CD4-positive, alpha-beta T cell (primary cell): ENCODE data around the gene WFIKKN2. TPM values are rescaled to one million over a fixed set of nuclear protein-coding genes. Genes with fewer than 3 reads are reported as not detected.

ENCODE experiments used
- ATAC-seq: fragments of 200-7000 bp; cut with Tn5 transposase; one replicate; pipeline ENCODE4 v1.10.0; 2022; ENCODE audit warnings: mild to moderate bottlenecking; ENCODE audit not compliant: poor library complexity
- CTCF ChIA-PET: fragments of 350-600 bp; sonication (Branson Sonifier 250); formaldehyde crosslinking; loops from one replicate; lab custom pipeline; 2021; ENCODE audit warnings: antibody characterized with exemption, inconsistent platforms; lab: Charles Lee
- POLR2A ChIA-PET: fragments of 350-600 bp; sonication (Branson Sonifier 250); formaldehyde crosslinking; loops from one replicate; lab custom pipeline; 2021; ENCODE audit warnings: antibody characterized with exemption, inconsistent platforms; lab: Charles Lee
- DNase-seq, 14 experiments: peaks; one replicate each; pipeline ENCODE4 v3.0.0-alpha.2; 2013 to 2020; ENCODE audit warnings: mixed read lengths in 2 of 14
- H3K27ac ChIP-seq, 2 donors: one replicate each; pipeline versions ENCODE4 v1.5.1 to v1.7.0; 2013; ENCODE audit warnings: low read length in 2 of 2, low read depth in 1 of 2, mild to moderate bottlenecking in 1 of 2
- H3K27me3 ChIP-seq, 2 experiments: 1 replicate in 1 of 2; 2 replicates in 1 of 2; pipeline versions ENCODE4 v1.6.1 to v1.7.0; 2013; ENCODE audit warnings: low read length in 2 of 2, control low read depth in 1 of 2, mild to moderate bottlenecking in 1 of 2, moderate library complexity in 1 of 2; ENCODE audit not compliant: insufficient read depth in 2 of 2, control insufficient read depth in 1 of 2
- H3K36me3 ChIP-seq: one replicate; pipeline ENCODE4 v1.6.1; 2013; ENCODE audit warnings: low read length, control low read depth; ENCODE audit not compliant: insufficient read depth
- H3K4me1 ChIP-seq: one replicate; pipeline ENCODE4 v1.6.1; 2013; ENCODE audit warnings: low read length, control low read depth; ENCODE audit not compliant: insufficient read depth
- H3K4me3 ChIP-seq: one replicate; pipeline ENCODE4 v1.5.1; 2013; ENCODE audit warnings: mild to moderate bottlenecking, low read length, moderate library complexity
- H3K9me3 ChIP-seq, 2 experiments: 1 replicate in 1 of 2; 2 replicates in 1 of 2; pipeline versions ENCODE4 v1.6.1 to v1.7.0; 2013; ENCODE audit warnings: low read length in 2 of 2, mild to moderate bottlenecking in 2 of 2, control low read depth in 1 of 2, moderate library complexity in 1 of 2; ENCODE audit not compliant: control insufficient read depth in 1 of 2, insufficient read depth in 1 of 2
- H3K27ac Mint-ChIP-seq: one replicate; pipeline ENCODE4 v1.8.0; 2020; ENCODE audit warnings: mixed read lengths
- H3K27me3 Mint-ChIP-seq: one replicate; pipeline ENCODE4 v1.8.0; 2021; ENCODE audit warnings: mixed read lengths
- H3K36me3 Mint-ChIP-seq: one replicate; pipeline ENCODE4 v1.8.0; 2021; ENCODE audit warnings: low read depth, mixed read lengths
- H3K4me1 Mint-ChIP-seq: one replicate; pipeline ENCODE4 v1.8.0; 2021; ENCODE audit warnings: low read depth, mixed read lengths
- H3K4me3 Mint-ChIP-seq: one replicate; pipeline ENCODE4 v1.8.0; 2020; ENCODE audit warnings: mild to moderate bottlenecking, mixed read lengths
- H3K9me3 Mint-ChIP-seq: one replicate; pipeline ENCODE4 v1.8.0; 2020; ENCODE audit warnings: mixed read lengths
- intact Hi-C, 2 experiments: fragments of 100-400 bp; cut with DNase I in 1 of 2; cut with micrococcal nuclease in 1 of 2; formaldehyde crosslinking; loops; one replicate each; pipeline versions ENCODE4 v1.15.1 to v1.9.0; 2023 to 2025; cut with DNase I, micrococcal nuclease
- total RNA-seq, 174 experiments: library from RNA in 2 of 174; stranded (reverse) in 2 of 174; gene quantifications; one replicate each; pipeline ENCODE4 v1.2.3 and lab custom pipeline; 2021 to 2026
- TF ChIP-seq, protein P1 (sequence below): fragments of 200-600 bp; IDR thresholded peaks from one replicate; pipeline ENCODE4 v1.8.0; 2022; ENCODE audit warnings: antibody characterized with exemption, mild to moderate bottlenecking

WFIKKN2 gene
- total RNA-seq, 2 experiments from 2014 or later = not detected

DNA sequence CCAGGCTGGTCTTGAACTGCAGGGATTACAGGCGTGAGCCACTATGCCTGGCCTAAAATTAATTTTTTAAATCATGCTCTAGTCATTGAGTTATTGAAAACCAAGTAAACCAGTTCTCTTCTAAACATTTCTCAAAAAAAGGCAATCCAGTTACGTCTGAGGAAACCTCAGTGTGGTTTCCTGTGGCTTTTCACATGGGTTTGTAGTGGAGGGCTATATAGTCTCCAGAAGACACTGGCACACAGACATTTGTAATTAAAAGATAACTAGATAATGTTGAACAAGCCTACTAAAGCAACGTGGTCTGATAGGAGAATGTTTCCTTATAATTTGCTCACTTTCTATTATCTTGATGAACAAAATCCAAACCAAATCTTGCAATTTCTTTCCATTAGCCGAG, 36.0 kb downstream of the WFIKKN2 start:
- H3K9me3 ChIP-seq = no peaks in the 10 kb centered on the region
- Mint-ChIP-seq H3K27me3 (no peaks in the 10 kb centered on the region), H3K4me3 (peak overlapping the region; percentile 79), H3K36me3 (peaks cover 15% of the 10 kb centered on the region), H3K4me1 (peaks cover 62% of the 10 kb centered on the region), H3K9me3 (no peaks in the 10 kb centered on the region), H3K27ac (peak overlapping the region; percentile 76)
- no peak overlapping the region for H3K4me3 ChIP-seq
- ChIA-PET CTCF (interaction anchor here (1.2 to 2.1 kb wide), 4 partner anchors 8 to 86 kb away, joined by 3 to 10 read pairs (median 5); no protein-coding TSS in a partner anchor), POLR2A (interaction anchor here (0.7 to 3.2 kb wide), 9 partner anchors 12 to 77 kb away, joined by 3 to 26 read pairs (median 10); no protein-coding TSS in a partner anchor)
- no peaks in the 10 kb centered on the region for H3K36me3 ChIP-seq
- DNase-seq (peak in 8 of 14 experiments; percentile 19 to 88 (median 42)), ATAC-seq (peak; percentile 19)
- no peaks in the 10 kb centered on the region for H3K27me3 ChIP-seq
- TF ChIP-seq, protein P1, sequence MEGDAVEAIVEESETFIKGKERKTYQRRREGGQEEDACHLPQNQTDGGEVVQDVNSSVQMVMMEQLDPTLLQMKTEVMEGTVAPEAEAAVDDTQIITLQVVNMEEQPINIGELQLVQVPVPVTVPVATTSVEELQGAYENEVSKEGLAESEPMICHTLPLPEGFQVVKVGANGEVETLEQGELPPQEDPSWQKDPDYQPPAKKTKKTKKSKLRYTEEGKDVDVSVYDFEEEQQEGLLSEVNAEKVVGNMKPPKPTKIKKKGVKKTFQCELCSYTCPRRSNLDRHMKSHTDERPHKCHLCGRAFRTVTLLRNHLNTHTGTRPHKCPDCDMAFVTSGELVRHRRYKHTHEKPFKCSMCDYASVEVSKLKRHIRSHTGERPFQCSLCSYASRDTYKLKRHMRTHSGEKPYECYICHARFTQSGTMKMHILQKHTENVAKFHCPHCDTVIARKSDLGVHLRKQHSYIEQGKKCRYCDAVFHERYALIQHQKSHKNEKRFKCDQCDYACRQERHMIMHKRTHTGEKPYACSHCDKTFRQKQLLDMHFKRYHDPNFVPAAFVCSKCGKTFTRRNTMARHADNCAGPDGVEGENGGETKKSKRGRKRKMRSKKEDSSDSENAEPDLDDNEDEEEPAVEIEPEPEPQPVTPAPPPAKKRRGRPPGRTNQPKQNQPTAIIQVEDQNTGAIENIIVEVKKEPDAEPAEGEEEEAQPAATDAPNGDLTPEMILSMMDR = no peak
- intact Hi-C loops = loop anchor here in 1 of 2 experiments (1.0 kb wide), 1 partner anchor 39 kb away; no protein-coding TSS in a partner anchor
- no peak overlapping the region for H3K27ac ChIP-seq
- H3K4me1 ChIP-seq = peaks cover 49% of the 10 kb centered on the region

DNA sequence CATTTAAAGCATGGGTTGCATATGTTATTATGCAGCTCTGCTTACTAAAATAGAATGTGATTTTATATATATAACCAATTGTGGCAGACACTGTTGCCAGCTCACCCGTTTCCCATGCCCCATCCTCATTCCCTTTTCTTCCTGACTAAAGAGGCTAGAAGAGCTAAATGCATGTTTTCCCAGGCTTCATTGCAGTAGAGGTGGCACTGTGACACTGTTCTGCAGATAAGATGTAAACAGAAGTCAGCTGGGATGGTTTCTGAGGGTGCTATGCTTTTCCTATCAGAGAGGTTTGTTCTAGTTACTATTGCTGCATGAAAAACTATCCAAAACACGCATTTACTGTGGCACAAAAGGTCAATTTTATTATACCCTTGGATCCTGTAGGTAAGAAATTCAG, 36.5 kb downstream of the WFIKKN2 start:
- H3K4me3 ChIP-seq = no peak overlapping the region
- CTCF ChIA-PET = interaction anchor here (1.2 to 2.1 kb wide), 4 partner anchors 9 to 52 kb away, joined by 4 to 10 read pairs (median 5); no protein-coding TSS in a partner anchor
- DNase-seq = peak in 1 of 14 experiments; percentile 44

DNA sequence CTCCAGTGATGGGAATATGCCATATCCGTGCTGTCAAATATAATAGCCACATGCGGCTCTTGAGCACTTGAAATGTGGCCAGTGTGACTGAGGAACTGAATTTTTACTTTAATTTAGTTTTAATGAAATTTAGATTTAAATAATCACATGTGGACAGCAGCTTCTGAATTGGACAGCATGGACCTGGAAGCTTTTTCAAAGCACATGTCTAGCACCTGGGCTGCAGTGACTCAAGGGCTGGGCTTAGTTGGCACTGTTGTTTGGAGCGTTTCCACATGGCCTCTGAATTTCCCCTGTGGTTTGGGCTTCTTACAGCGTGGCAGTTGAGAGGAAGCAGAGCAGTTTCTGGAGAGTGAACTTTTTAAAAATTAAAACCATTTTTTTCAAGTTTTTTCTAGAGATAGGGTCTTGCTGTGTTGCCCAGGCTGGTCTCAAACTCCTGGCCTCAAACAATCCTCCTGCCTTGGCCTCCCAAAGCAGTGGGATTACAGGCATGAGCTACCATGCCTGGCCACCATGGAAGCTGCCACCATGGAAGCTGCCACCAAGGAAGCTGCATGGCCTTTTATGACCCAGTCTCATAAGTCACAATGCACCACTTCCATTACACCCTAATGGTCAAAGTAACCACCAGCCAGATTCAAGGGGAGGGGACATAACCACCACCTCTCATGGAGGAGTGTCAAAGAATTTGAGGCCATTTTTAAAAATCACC, 37.5 kb downstream of the WFIKKN2 start:
- H3K27ac Mint-ChIP-seq = peak overlapping the region; percentile 76
- no peak overlapping the region for H3K27ac ChIP-seq
- DNase-seq (peak in 11 of 14 experiments; percentile 24 to 82 (median 47)), ATAC-seq (peak; percentile 55)
- TF ChIP-seq, protein P1 = no peak
- no peaks in the 10 kb centered on the region for H3K36me3 ChIP-seq
- peaks cover 1% of the 10 kb centered on the region for H3K36me3 Mint-ChIP-seq
- no peak overlapping the region for H3K4me3 ChIP-seq
- H3K27me3 ChIP-seq = no peaks in the 10 kb centered on the region
- POLR2A ChIA-PET = interaction anchor here (1.0 to 3.2 kb wide), 10 partner anchors 8 to 84 kb away, joined by 3 to 26 read pairs (median 7); no protein-coding TSS in a partner anchor
- peak overlapping the region; percentile 49 for H3K4me3 Mint-ChIP-seq
- no peaks in the 10 kb centered on the region for H3K9me3 Mint-ChIP-seq
- intact Hi-C loops = no loop called here
- no peaks in the 10 kb centered on the region for H3K9me3 ChIP-seq
- CTCF ChIA-PET = interaction anchor here (1.0 to 2.1 kb wide), 4 partner anchors 10 to 51 kb away, joined by 3 to 10 read pairs (median 5); no protein-coding TSS in a partner anchor
- H3K4me1 ChIP-seq = peaks cover 36% of the 10 kb centered on the region
- peaks cover 53% of the 10 kb centered on the region for H3K4me1 Mint-ChIP-seq
- no peaks in the 10 kb centered on the region for H3K27me3 Mint-ChIP-seq

More for the DNA sequence above, 36.5 kb downstream of the WFIKKN2 start:
- no peaks in the 10 kb centered on the region for H3K9me3 Mint-ChIP-seq
- H3K4me1 ChIP-seq = peaks cover 46% of the 10 kb centered on the region
- intact Hi-C loops = loop anchor here in 1 of 2 experiments (1.0 kb wide), 1 partner anchor 38 kb away; no protein-coding TSS in a partner anchor
- H3K4me3 Mint-ChIP-seq = peak overlapping the region; percentile 79
- ATAC-seq = no peak
- TF ChIP-seq, protein P1 = no peak
- H3K27me3 ChIP-seq = no peaks in the 10 kb centered on the region
- H3K27me3 Mint-ChIP-seq = no peaks in the 10 kb centered on the region
- peaks cover 62% of the 10 kb centered on the region for H3K4me1 Mint-ChIP-seq
- H3K36me3 ChIP-seq = no peaks in the 10 kb centered on the region
- H3K36me3 Mint-ChIP-seq = peaks cover 11% of the 10 kb centered on the region
- H3K27ac ChIP-seq = no peak overlapping the region
- peak overlapping the region; percentile 76 for H3K27ac Mint-ChIP-seq
- POLR2A ChIA-PET = interaction anchor here (0.7 to 3.2 kb wide), 9 partner anchors 9 to 77 kb away, joined by 3 to 26 read pairs (median 10); no protein-coding TSS in a partner anchor
- no peaks in the 10 kb centered on the region for H3K9me3 ChIP-seq
